NCI-H1436 (cell line): ENCODE results near the gene SLC22A7.

Source experiments
- DNase-seq: peaks from one replicate; lab custom pipeline; 2025; lab: John Stamatoyannopoulos, UW

The SLC22A7 gene

GRCh38 chr6:43283905-43284304 is 14.2 kb upstream of the SLC22A7 start:
- no peak for DNase-seq

GRCh38 chr6:43284991-43285781 is 12.9 kb upstream of the SLC22A7 start:
- DNase-seq = no peak

- no peak for DNase-seq
These were observed 12.2 kb upstream of the SLC22A7 start for GRCh38 chr6:43285832-43286231.

GRCh38 chr6:43286456-43286979 is 11.5 kb upstream of the SLC22A7 start:
- DNase-seq = no peak

GRCh38 chr6:43286980-43287716 is 10.9 kb upstream of the SLC22A7 start:
- no peak for DNase-seq

- DNase-seq = no peak
These were observed 10.1 kb upstream of the SLC22A7 start for GRCh38 chr6:43287717-43288679.

GRCh38 chr6:43290339-43290904 is 7.6 kb upstream of the SLC22A7 start:
- no peak for DNase-seq

- DNase-seq = no peak
These were observed 7.1 kb upstream of the SLC22A7 start for GRCh38 chr6:43290905-43291355.

- DNase-seq = no peak
These were observed 6.4 kb upstream of the SLC22A7 start for GRCh38 chr6:43291708-43292107.

GRCh38 chr6:43292341-43292740 is 5.7 kb upstream of the SLC22A7 start:
- no peak for DNase-seq

GRCh38 chr6:43292763-43293318 is 5.2 kb upstream of the SLC22A7 start:
- DNase-seq = no peak

GRCh38 chr6:43293698-43294097 is 4.4 kb upstream of the SLC22A7 start:
- DNase-seq = no peak

- DNase-seq = no peak
These were observed 3.5 kb upstream of the SLC22A7 start for GRCh38 chr6:43294536-43294935.

GRCh38 chr6:43295456-43295855 is 2.6 kb upstream of the SLC22A7 start:
- no peak for DNase-seq

- DNase-seq = no peak
These were observed 1.1 kb upstream of the SLC22A7 start for GRCh38 chr6:43296780-43297497.

GRCh38 chr6:43298565-43299337 is 691 bp downstream of the SLC22A7 start:
- DNase-seq = no peak

GRCh38 chr6:43299338-43300293 is 1.6 kb downstream of the SLC22A7 start:
- DNase-seq = no peak

- DNase-seq = no peak
These were observed 3.2 kb downstream of the SLC22A7 start for GRCh38 chr6:43301081-43301870.
